K562 (cell line): ENCODE data around the gene MRPL54. TPM values are rescaled to one million over a fixed set of nuclear protein-coding genes. Genes with fewer than 3 reads are reported as not detected.
A peak's percentile ranks its signal among the peaks of the same experiment; 100 is the strongest.

Source experiments
- CLOCK ChIP-seq: fragments of 250-450 bp; sonication (Bioruptor Pico); IDR thresholded peaks from 2 replicates; pipeline ENCODE4 v1.4.0; 2020; ENCODE audit warnings: mild to moderate bottlenecking, moderate library complexity, borderline replicate concordance
- CSDE1 ChIP-seq, 2 experiments: fragments of 450-650 bp; IDR thresholded peaks; 2 replicates each; pipeline ENCODE4 v1.6.1; 2016; ENCODE audit warnings: mild to moderate bottlenecking in 1 of 2
- E2F4 ChIP-seq: sonication (generic); formaldehyde crosslinking; IDR thresholded peaks from 2 replicates; pipeline ENCODE4 v1.8.0; 2022; ENCODE audit warnings: mild to moderate bottlenecking, low read depth, missing genetic modification reagents
- ETV5 ChIP-seq: sonication (generic); formaldehyde crosslinking; IDR thresholded peaks from 2 replicates; pipeline ENCODE4 v1.4.0; 2020; ENCODE audit warnings: low read depth, mild to moderate bottlenecking, missing genetic modification reagents
- FOXJ2 ChIP-seq: fragments of 200-800 bp; sonication (Bioruptor generic); IDR thresholded peaks from 2 replicates; pipeline ENCODE4 v1.6.1; 2016; ENCODE audit warnings: missing genetic modification characterization, missing compliant biosample characterization
- MYC ChIP-seq, 2 experiments: fragments of 250-450 bp in 1 of 2; sonication (Bioruptor Pico) in 1 of 2; IDR thresholded peaks; 2 replicates each; pipeline versions ENCODE4 v1.5.1 to v1.6.1; 2012 to 2021; ENCODE audit warnings: low read depth in 2 of 2, borderline replicate concordance in 1 of 2, improper control_type of control experiment in 1 of 2, low read length in 1 of 2, mild to moderate bottlenecking in 1 of 2, moderate library complexity in 1 of 2
- RBFOX2 ChIP-seq: fragments of 200-400 bp; formaldehyde crosslinking; IDR thresholded peaks from 2 replicates; pipeline ENCODE4 v1.6.1; 2017; ENCODE audit warnings: low read depth, mild to moderate bottlenecking, low read length, moderate library complexity
- RBM39 ChIP-seq: fragments of 200-400 bp; formaldehyde crosslinking; optimal IDR thresholded peaks from 2 replicates; pipeline ENCODE3; 2018; ENCODE audit warnings: low read depth, low read length
- ZNF263 ChIP-seq: sonication (generic); formaldehyde crosslinking; IDR thresholded peaks from 2 replicates; pipeline ENCODE4 v1.8.0; 2022; ENCODE audit warnings: mild to moderate bottlenecking, missing genetic modification reagents, borderline replicate concordance
- ZNF766 ChIP-seq: fragments of 200-800 bp; sonication (Bioruptor generic); conservative IDR thresholded peaks from 2 replicates; pipeline ENCODE4 v1.6.1; 2016; ENCODE audit warnings: missing genetic modification characterization, missing compliant biosample characterization
- polyA plus RNA-seq, 8 experiments: library from polyadenylated mRNA; depleted of rRNA in 4 of 8; stranded (reverse) in 5 of 8; unstranded in 3 of 8; fragments of >200 nt; fragmentation: Nextera tagmentation in 2 of 8; fragmentation: Illumina TruSeq in 1 of 8; extraction: Ambion mirVana in 2 of 8; extraction: Trizol in 1 of 8; gene quantifications; 2 replicates each; pipeline versions ENCODE4 v1.2.1 to v1.2.3, GENCODE V29; 2011 to 2014; ENCODE audit warnings: inconsistent platforms in 1 of 8, missing spikeins in 1 of 8
- total RNA-seq, 7 experiments: library from RNA; depleted of rRNA in 6 of 7; stranded (reverse); fragments of >200 nt in 6 of 7; fragmentation: Illumina TruSeq in 2 of 7; extraction: Trizol in 2 of 7; gene quantifications; 2 replicates each; pipeline versions ENCODE4 v1.2.1 to v1.2.3, GENCODE V29; 2011 to 2021; ENCODE audit warnings: low replicate concordance in 1 of 7
- TF ChIP-seq, protein P1 (sequence below): sonication (generic); formaldehyde crosslinking; IDR thresholded peaks from 2 replicates; pipeline ENCODE4 v1.8.1; 2023; ENCODE audit warnings: mild to moderate bottlenecking, missing genetic modification reagents
- TF ChIP-seq, protein P2 (sequence below): fragments of 200-800 bp; sonication (Bioruptor generic); IDR thresholded peaks from 2 replicates; pipeline ENCODE4 v1.6.1; 2016; ENCODE audit warnings: missing genetic modification characterization, missing compliant biosample characterization

Gene MRPL54
- total and polyA plus RNA-seq, 9 of the 15 experiments (the other 6 are each of a cell fraction or from before 2014, with no cell fraction given), result 3.5 to 120 (median 56.9) TPM

GRCh38 chr19:3761382-3762129, 926 bp upstream of the MRPL54 start, which contains the start of gene APBA3 (continued):
- TF ChIP-seq FOXJ2 (tag), result peak; percentile 39; the same call in 1 of the 2 replicates
- TF ChIP-seq RBM39, result no peak
- peak; percentile 36; the same call in 1 of the 2 replicates for TF ChIP-seq ZNF766 (CRISPR knock-in tag)
- TF ChIP-seq ZNF263 (CRISPR knock-in tag), result peak; percentile 29; the same call in 1 of the 2 replicates
- no peak for TF ChIP-seq ETV5 (CRISPR knock-in tag)
- TF ChIP-seq, protein P1, sequence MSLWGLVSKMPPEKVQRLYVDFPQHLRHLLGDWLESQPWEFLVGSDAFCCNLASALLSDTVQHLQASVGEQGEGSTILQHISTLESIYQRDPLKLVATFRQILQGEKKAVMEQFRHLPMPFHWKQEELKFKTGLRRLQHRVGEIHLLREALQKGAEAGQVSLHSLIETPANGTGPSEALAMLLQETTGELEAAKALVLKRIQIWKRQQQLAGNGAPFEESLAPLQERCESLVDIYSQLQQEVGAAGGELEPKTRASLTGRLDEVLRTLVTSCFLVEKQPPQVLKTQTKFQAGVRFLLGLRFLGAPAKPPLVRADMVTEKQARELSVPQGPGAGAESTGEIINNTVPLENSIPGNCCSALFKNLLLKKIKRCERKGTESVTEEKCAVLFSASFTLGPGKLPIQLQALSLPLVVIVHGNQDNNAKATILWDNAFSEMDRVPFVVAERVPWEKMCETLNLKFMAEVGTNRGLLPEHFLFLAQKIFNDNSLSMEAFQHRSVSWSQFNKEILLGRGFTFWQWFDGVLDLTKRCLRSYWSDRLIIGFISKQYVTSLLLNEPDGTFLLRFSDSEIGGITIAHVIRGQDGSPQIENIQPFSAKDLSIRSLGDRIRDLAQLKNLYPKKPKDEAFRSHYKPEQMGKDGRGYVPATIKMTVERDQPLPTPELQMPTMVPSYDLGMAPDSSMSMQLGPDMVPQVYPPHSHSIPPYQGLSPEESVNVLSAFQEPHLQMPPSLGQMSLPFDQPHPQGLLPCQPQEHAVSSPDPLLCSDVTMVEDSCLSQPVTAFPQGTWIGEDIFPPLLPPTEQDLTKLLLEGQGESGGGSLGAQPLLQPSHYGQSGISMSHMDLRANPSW (CRISPR knock-in tag), result peak; percentile 85; the same call in 1 of the 2 replicates
- no peak for TF ChIP-seq E2F4 (CRISPR knock-in tag)
- TF ChIP-seq, protein P2, sequence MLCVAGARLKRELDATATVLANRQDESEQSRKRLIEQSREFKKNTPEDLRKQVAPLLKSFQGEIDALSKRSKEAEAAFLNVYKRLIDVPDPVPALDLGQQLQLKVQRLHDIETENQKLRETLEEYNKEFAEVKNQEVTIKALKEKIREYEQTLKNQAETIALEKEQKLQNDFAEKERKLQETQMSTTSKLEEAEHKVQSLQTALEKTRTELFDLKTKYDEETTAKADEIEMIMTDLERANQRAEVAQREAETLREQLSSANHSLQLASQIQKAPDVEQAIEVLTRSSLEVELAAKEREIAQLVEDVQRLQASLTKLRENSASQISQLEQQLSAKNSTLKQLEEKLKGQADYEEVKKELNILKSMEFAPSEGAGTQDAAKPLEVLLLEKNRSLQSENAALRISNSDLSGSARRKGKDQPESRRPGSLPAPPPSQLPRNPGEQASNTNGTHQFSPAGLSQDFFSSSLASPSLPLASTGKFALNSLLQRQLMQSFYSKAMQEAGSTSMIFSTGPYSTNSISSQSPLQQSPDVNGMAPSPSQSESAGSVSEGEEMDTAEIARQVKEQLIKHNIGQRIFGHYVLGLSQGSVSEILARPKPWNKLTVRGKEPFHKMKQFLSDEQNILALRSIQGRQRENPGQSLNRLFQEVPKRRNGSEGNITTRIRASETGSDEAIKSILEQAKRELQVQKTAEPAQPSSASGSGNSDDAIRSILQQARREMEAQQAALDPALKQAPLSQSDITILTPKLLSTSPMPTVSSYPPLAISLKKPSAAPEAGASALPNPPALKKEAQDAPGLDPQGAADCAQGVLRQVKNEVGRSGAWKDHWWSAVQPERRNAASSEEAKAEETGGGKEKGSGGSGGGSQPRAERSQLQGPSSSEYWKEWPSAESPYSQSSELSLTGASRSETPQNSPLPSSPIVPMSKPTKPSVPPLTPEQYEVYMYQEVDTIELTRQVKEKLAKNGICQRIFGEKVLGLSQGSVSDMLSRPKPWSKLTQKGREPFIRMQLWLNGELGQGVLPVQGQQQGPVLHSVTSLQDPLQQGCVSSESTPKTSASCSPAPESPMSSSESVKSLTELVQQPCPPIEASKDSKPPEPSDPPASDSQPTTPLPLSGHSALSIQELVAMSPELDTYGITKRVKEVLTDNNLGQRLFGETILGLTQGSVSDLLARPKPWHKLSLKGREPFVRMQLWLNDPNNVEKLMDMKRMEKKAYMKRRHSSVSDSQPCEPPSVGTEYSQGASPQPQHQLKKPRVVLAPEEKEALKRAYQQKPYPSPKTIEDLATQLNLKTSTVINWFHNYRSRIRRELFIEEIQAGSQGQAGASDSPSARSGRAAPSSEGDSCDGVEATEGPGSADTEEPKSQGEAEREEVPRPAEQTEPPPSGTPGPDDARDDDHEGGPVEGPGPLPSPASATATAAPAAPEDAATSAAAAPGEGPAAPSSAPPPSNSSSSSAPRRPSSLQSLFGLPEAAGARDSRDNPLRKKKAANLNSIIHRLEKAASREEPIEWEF (CRISPR knock-in tag), result no peak
- peak; percentile 84 for TF ChIP-seq RBFOX2
- TF ChIP-seq CLOCK (CRISPR knock-in tag), result no peak
- TF ChIP-seq MYC (IDR thresholded peaks at IDR 0.05; ENCODE audit: low read depth, low read length), result peak; percentile 82
- TF ChIP-seq MYC (CRISPR knock-in tag; IDR thresholded peaks at IDR 0.05; ENCODE audit: borderline replicate concordance, low read depth), result peak; percentile 21; the same call in 1 of the 2 replicates
- no peak for TF ChIP-seq CSDE1 (IDR thresholded peaks at IDR 0.05)
